Smooth muscle cell (in vitro differentiated cells): ENCODE data around the gene SRSF10. TPM values are rescaled to one million over a fixed set of nuclear protein-coding genes. Genes with fewer than 3 reads are reported as not detected.
"Not testable (repeated sequence)": the region's sequence is repeated elsewhere in the genome, so short reads cannot be mapped to it uniquely, and the experiment has no call there.

Source experiments
- DNase-seq: peaks from one replicate; lab custom pipeline; 2025; ENCODE audit not compliant: unreplicated experiment; lab: John Stamatoyannopoulos, UW
- H2AFZ ChIP-seq: fragments of 200-600 bp; sonication (generic); 2 replicates; pipeline ENCODE4 v1.6.0; 2016; ENCODE audit warnings: antibody characterized with exemption, low read depth, mild to moderate bottlenecking
- H3F3A ChIP-seq: fragments of 200-600 bp; sonication (generic); 2 replicates; pipeline ENCODE4 v1.6.0; 2017; ENCODE audit warnings: antibody characterized with exemption, low read depth
- H3K27ac ChIP-seq: fragments of 200-600 bp; sonication (generic); 2 replicates; pipeline ENCODE4 v1.5.1; 2016; ENCODE audit warnings: low read depth, mild to moderate bottlenecking
- H3K27me3 ChIP-seq: fragments of 200-600 bp; sonication (generic); 2 replicates; pipeline ENCODE4 v1.6.1; 2016; ENCODE audit warnings: low read depth, mild to moderate bottlenecking
- H3K36me3 ChIP-seq: fragments of 200-600 bp; sonication (generic); 2 replicates; pipeline ENCODE4 v1.5.1; 2016; ENCODE audit warnings: low read depth
- H3K4me1 ChIP-seq: fragments of 200-600 bp; sonication (generic); 2 replicates; pipeline ENCODE4 v1.5.1; 2016; ENCODE audit warnings: low read depth
- H3K4me2 ChIP-seq: fragments of 200-600 bp; sonication (generic); 2 replicates; pipeline ENCODE4 v1.6.0; 2016; ENCODE audit warnings: mild to moderate bottlenecking
- H3K4me3 ChIP-seq: fragments of 200-600 bp; sonication (generic); 2 replicates; pipeline ENCODE4 v1.5.1; 2016; ENCODE audit warnings: mild to moderate bottlenecking
- H3K79me2 ChIP-seq: fragments of 200-600 bp; sonication (generic); 2 replicates; pipeline ENCODE4 v1.6.0; 2016; ENCODE audit warnings: low read depth, mild to moderate bottlenecking
- H3K9ac ChIP-seq: fragments of 200-600 bp; sonication (generic); 2 replicates; pipeline ENCODE4 v1.6.0; 2016; ENCODE audit warnings: low read depth
- H3K9me3 ChIP-seq: fragments of 200-600 bp; sonication (generic); replicated peaks from 2 replicates; pipeline ENCODE4 v1.5.1; 2016; ENCODE audit warnings: low read depth
- H4K20me1 ChIP-seq: fragments of 200-600 bp; sonication (generic); 2 replicates; pipeline ENCODE4 v1.6.0; 2016; ENCODE audit warnings: low read depth
- WGBS: methylation state at CpG from one replicate; pipeline ENCODE4 v1.1.7; 2016; ENCODE audit warnings: low lambda C conversion rate; 5-methylcytosine and 5-hydroxymethylcytosine counted together
- polyA plus RNA-seq: library from polyadenylated mRNA; unstranded; fragments of >200 nt; fragmentation: Nextera tagmentation; extraction: Ambion mirVana; gene quantifications from 2 replicates; pipeline ENCODE4 v1.2.1, GENCODE V29; 2016
- total RNA-seq: library from RNA; depleted of rRNA; stranded (reverse); fragments of >200 nt; gene quantifications from 2 replicates; pipeline ENCODE4 v1.2.3, GENCODE V29; 2014
- TF ChIP-seq, protein P1 (sequence below): fragments of 200-600 bp; sonication (generic); IDR thresholded peaks from 2 replicates; pipeline ENCODE4 v1.5.1; 2017; ENCODE audit warnings: borderline replicate concordance, mild to moderate bottlenecking, antibody characterized with exemption; ENCODE audit not compliant: insufficient read depth, poor library complexity, severe bottlenecking

The SRSF10 gene
- total and polyA plus RNA-seq, 2 experiments from 2014 or later: 87.1 to 93.7 TPM

DNA sequence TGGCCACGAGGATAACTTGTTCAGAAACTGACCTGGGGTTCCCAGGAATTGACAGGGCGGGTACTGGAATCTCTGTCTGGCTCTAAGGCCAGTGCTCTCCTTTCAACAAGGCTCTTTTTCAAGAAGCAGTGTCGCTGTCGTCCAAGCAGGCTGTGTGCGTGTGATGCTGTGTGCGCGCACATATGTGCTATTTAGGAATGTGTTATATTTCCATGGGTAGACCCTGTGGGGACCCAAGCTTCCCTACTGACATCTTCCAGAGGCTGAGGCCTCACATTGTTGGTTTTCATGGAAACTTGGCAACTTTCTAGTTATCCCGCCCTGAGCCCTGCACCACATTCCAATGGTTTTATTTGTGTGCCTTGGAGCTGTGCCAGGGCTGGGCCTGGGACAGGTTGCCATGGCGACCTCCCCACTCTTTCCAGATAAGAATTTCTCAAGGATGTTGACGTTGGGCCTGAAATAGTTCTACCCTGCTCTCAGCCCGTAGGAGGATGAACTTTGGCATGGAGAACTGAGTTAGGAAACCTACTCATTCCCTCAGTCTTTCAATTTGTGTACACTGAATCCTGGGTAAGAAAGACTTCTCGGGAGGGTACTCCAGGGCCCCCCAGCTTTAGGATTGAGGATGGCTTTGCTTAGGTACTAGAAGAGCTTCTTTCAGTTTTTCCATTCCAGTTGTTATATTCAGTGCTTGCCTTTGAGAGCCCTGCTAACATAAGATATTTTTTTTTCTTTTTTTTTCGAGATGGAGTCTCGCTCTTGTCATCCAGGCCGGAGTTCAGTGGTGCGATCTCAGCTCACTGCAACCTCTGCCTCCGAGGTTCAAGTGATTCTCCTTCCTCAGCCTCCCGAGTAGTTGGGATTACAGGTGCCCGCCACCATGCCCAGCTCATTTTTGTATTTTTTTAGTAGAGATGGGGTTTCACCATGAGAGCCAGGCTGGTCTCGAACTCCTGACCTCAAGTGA, 38.8 kb upstream of the SRSF10 start:
- Histone ChIP-seq H3K9ac (peak overlapping the region; percentile 77), H3K4me1 (peaks cover 3% of the 10 kb centered on the region), H3K27me3 (no peaks in the 10 kb centered on the region), H3K9me3 (no peaks in the 10 kb centered on the region), H4K20me1 (no peaks in the 10 kb centered on the region), H3K79me2 (no peaks in the 10 kb centered on the region), H2AFZ (no peak overlapping the region), H3K36me3 (no peaks in the 10 kb centered on the region), H3K27ac (peak overlapping the region; percentile 91), H3F3A (peaks cover 8% of the 10 kb centered on the region), H3K4me3 (no peak overlapping the region), H3K4me2 (peak overlapping the region; percentile 77)
- peak; percentile 73 for DNase-seq
- TF ChIP-seq, protein P1, sequence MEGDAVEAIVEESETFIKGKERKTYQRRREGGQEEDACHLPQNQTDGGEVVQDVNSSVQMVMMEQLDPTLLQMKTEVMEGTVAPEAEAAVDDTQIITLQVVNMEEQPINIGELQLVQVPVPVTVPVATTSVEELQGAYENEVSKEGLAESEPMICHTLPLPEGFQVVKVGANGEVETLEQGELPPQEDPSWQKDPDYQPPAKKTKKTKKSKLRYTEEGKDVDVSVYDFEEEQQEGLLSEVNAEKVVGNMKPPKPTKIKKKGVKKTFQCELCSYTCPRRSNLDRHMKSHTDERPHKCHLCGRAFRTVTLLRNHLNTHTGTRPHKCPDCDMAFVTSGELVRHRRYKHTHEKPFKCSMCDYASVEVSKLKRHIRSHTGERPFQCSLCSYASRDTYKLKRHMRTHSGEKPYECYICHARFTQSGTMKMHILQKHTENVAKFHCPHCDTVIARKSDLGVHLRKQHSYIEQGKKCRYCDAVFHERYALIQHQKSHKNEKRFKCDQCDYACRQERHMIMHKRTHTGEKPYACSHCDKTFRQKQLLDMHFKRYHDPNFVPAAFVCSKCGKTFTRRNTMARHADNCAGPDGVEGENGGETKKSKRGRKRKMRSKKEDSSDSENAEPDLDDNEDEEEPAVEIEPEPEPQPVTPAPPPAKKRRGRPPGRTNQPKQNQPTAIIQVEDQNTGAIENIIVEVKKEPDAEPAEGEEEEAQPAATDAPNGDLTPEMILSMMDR: no peak
- WGBS: 44% methylated on average over 20 of the region's 20 CpGs

DNA sequence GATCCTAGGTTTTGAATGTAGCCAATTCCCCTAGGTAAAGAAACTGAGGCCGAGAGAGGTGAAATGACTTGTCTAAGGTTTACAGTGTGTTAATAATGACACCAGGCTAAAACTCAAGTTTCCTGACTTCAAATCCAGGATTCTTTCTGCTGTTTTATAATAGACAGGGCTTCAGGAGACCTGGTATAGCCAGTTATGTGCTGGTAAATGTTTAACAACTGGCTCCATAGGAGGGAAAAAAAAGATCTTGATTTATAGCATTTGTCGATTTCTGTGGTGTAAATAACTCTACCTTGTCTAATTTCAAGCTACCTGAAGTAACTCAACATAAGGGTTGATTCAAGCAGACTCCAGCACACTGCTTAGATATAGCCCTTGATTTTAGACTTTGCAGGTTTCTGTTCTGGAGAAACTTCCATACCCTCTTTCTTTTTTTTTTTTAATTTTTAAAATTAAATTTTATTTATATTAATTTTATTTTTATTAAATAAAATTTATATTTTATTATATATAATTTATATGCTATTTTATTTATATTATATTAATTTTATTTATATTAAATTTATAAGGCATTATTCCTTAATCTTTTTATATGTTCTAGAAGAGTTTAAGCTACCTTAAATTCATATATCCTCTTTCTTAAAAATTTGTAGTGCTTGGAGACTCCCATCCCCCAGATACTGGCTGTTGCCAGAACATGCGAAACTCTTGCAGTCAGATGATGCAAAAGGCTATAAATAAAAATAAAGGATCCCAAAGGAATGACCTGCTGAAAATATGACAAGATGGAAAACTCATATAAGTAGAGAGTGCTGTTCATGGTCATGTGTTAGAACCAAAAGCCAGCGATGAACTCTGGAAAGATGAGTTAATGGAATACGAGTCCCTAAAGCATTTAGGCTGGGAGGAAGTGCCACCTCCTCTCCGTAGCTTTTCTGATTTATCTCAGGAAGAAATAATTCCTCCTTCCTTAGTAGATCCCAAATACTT, 35.4 kb upstream of the SRSF10 start:
- Histone ChIP-seq H3K27ac (peak overlapping the region; percentile 81), H3K4me2 (peak overlapping the region; percentile 57), H3K9me3 (no peaks in the 10 kb centered on the region), H2AFZ (no peak overlapping the region), H3K9ac (peak overlapping the region; percentile 41), H4K20me1 (no peaks in the 10 kb centered on the region), H3K4me1 (peaks cover 3% of the 10 kb centered on the region), H3K27me3 (no peaks in the 10 kb centered on the region), H3K79me2 (no peaks in the 10 kb centered on the region), H3F3A (peaks cover 10% of the 10 kb centered on the region), H3K36me3 (no peaks in the 10 kb centered on the region), H3K4me3 (no peak overlapping the region)
- WGBS: 49% methylated on average over 6 of the region's 6 CpGs
- DNase-seq: no peak
- TF ChIP-seq, protein P1: no peak

DNA sequence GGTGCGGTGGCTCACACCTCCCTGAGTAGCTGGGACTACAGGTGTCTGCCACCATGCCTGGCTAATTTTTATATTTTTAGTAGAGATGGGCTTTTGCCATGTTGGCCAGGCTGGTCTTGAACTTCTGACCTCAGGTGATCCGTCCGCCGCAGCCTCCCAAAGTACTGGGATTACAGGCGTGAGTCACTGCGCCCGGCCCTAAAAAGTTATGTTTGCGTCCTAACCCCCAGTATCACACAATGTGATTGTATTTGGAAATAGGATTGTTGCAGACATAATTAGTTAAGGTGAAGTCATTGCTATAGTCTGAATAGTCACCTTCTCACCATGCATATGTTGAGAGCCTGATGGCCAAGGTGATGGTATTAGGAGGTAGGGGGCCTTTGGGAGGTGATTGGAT, 32.8 kb upstream of the SRSF10 start:
- H2AFZ ChIP-seq, H3K36me3 ChIP-seq, H3K27me3 ChIP-seq, H3K79me2 ChIP-seq, H3F3A ChIP-seq, H3K9me3 ChIP-seq, DNase-seq, H3K4me3 ChIP-seq, H3K9ac ChIP-seq, H3K4me1 ChIP-seq, H3K27ac ChIP-seq, H3K4me2 ChIP-seq, H4K20me1 ChIP-seq: not testable (repeated sequence)
- 90% methylated on average over 8 of the region's 8 CpGs for WGBS

DNA sequence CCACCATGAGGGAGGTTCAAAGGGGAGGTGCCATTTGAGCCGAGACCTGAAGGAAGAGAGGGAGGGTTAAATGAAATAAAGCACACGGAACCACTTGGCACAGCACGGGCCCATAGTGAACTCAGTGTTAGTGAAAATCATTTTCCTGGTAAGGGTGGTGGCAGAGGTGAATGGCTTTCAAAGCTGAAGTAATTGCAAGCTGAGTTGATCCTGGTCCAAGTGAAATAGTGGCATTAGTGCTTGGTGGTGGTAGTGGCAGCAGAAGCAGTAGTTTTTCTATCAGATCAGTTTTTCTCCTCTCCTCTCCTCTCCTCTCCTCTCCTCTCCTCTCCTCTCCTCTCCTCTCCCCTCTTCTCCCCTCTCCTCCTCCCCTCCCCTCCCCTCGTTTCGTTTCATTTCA, 30.5 kb upstream of the SRSF10 start:
- Histone ChIP-seq H3K4me1 (no peaks in the 10 kb centered on the region), H2AFZ (no peak overlapping the region), H3K9me3 (no peaks in the 10 kb centered on the region), H3K4me2 (no peak overlapping the region), H3K79me2 (no peaks in the 10 kb centered on the region), H3K4me3 (no peak overlapping the region), H4K20me1 (no peaks in the 10 kb centered on the region), H3K27me3 (no peaks in the 10 kb centered on the region), H3K9ac (no peak overlapping the region), H3K27ac (no peak overlapping the region), H3K36me3 (no peaks in the 10 kb centered on the region), H3F3A (peaks cover 2% of the 10 kb centered on the region)
- no peak for DNase-seq
- 92% methylated on average over 3 of the region's 5 CpGs for WGBS
- TF ChIP-seq, protein P1: no peak
